Measurements from ENCODE around the gene ZNF536. TPM values are rescaled to one million over a fixed set of nuclear protein-coding genes. Genes with fewer than 3 reads are reported as not detected.
"Not testable (repeated sequence)": the region's sequence is repeated elsewhere in the genome, so short reads cannot be mapped to it uniquely, and the experiment has no call there.

The ZNF536 gene
- total RNA-seq, 5 donors from 2014 or later (not counting 1 experiment from before 2014, with no cell fraction given) = 0.03 to 0.40 (median 0.07) TPM; not detected in 1

DNA sequence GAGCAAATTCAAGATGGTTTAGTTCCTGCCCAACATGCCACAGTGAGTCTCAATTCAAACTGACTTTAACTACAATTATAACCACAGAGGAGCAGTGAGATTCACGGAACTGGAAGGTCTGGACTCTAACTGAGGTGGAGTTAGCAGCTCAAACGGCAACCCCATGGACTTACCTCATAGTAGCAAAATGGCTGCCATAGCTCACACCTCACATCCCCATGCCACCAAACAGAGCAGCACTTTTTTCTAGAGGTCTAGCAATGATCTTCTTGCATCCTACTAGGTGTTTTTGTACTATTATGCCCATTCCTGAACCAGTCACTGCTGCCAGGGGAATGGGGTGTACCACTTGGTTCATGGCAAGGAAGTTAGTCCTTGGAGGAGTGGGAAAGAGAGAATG, 87.7 kb downstream of the ZNF536 start:
- no peak overlapping the region for H3K27ac ChIP-seq (ENCODE audit: low read length)
- H3K4me3 Mint-ChIP-seq = no peak overlapping the region
- H3K36me3 ChIP-seq (ENCODE audit: control insufficient read depth in 2 of 2, extremely low read depth in 1 of 2, insufficient read depth in 1 of 2, low read length in 1 of 2) = no peaks in the 10 kb centered on the region
- 60% methylated on average over 1 of the region's 2 CpGs for WGBS (ENCODE audit: insufficient coverage)
- no peaks in the 10 kb centered on the region for H3K27me3 Mint-ChIP-seq
- H3K36me3 Mint-ChIP-seq = no peaks in the 10 kb centered on the region
- H3K27ac Mint-ChIP-seq = no peak overlapping the region
- ChIA-PET CTCF (no interaction called here), POLR2A (no interaction called here)
- H3K9me3 Mint-ChIP-seq = peaks cover 0 to 3% (median 0%) of the 10 kb centered on the region in 3 donors
- no peak overlapping the region for H3K4me3 ChIP-seq (ENCODE audit: control insufficient read depth in 1 of 2, extremely low read depth in 1 of 2, low read length in 1 of 2)
- ATAC-seq (replicated peaks in 1 of 4) (no peak), DNase-seq (no peak)
- H3K4me1 ChIP-seq (ENCODE audit: control insufficient read depth in 1 of 2, extremely low read depth in 1 of 2, insufficient read depth in 2 of 2, low read length in 2 of 2) = no peaks in the 10 kb centered on the region
- no peaks in the 10 kb centered on the region for H3K9me3 ChIP-seq
- H3K4me1 Mint-ChIP-seq = no peaks in the 10 kb centered on the region
- peaks cover 0 to 20% of the 10 kb centered on the region in 2 experiments for H3K27me3 ChIP-seq (replicated peaks in 1 of 2; ENCODE audit: control insufficient read depth in 2 of 2, extremely low read depth in 1 of 2, insufficient read depth in 2 of 2, low read length in 1 of 2)

- no peaks in the 10 kb centered on the region for H3K36me3 Mint-ChIP-seq
- WGBS (ENCODE audit: insufficient coverage) = 84% methylated on average over 4 of the region's 8 CpGs
- H3K4me3 Mint-ChIP-seq = no peak overlapping the region
- no peak for DNase-seq
- no peaks in the 10 kb centered on the region for H3K4me1 Mint-ChIP-seq
- H3K36me3 ChIP-seq (ENCODE audit: control insufficient read depth in 2 of 2, extremely low read depth in 1 of 2, insufficient read depth in 1 of 2, low read length in 1 of 2) = no peaks in the 10 kb centered on the region
- H3K4me1 ChIP-seq (ENCODE audit: control insufficient read depth in 1 of 2, extremely low read depth in 1 of 2, insufficient read depth in 2 of 2, low read length in 2 of 2) = no peaks in the 10 kb centered on the region
- H3K9me3 Mint-ChIP-seq = peaks cover 0 to 5% (median 4%) of the 10 kb centered on the region in 3 donors
- H3K27me3 Mint-ChIP-seq = no peaks in the 10 kb centered on the region
- ChIA-PET POLR2A (no interaction called here), CTCF (no interaction called here)
- H3K9me3 ChIP-seq = no peaks in the 10 kb centered on the region
- no peak overlapping the region for H3K4me3 ChIP-seq (ENCODE audit: control insufficient read depth in 1 of 2, extremely low read depth in 1 of 2, low read length in 1 of 2)
- H3K27ac Mint-ChIP-seq = no peak overlapping the region
- no peak for ATAC-seq (replicated peaks in 1 of 4)
- no peak overlapping the region for H3K27ac ChIP-seq (ENCODE audit: low read length)
- H3K27me3 ChIP-seq (replicated peaks in 1 of 2; ENCODE audit: control insufficient read depth in 2 of 2, extremely low read depth in 1 of 2, insufficient read depth in 2 of 2, low read length in 1 of 2) = peaks cover 0 to 16% of the 10 kb centered on the region in 2 experiments
Measured at GRCh38 chr19:30464162-30464561, 92.0 kb downstream of the ZNF536 start.

GRCh38 chr19:30466598-30466997, 94.4 kb downstream of the ZNF536 start:
- H3K9me3 ChIP-seq; H3K27ac Mint-ChIP-seq; POLR2A ChIA-PET; H3K27me3 Mint-ChIP-seq; H3K4me1 ChIP-seq (ENCODE audit: control insufficient read depth in 1 of 2, extremely low read depth in 1 of 2, insufficient read depth in 2 of 2, low read length in 2 of 2); H3K4me3 ChIP-seq (ENCODE audit: control insufficient read depth in 1 of 2, extremely low read depth in 1 of 2, low read length in 1 of 2); H3K4me3 Mint-ChIP-seq; H3K36me3 Mint-ChIP-seq; H3K36me3 ChIP-seq (ENCODE audit: control insufficient read depth in 2 of 2, extremely low read depth in 1 of 2, insufficient read depth in 1 of 2, low read length in 1 of 2); ATAC-seq (replicated peaks in 1 of 4); H3K27ac ChIP-seq (ENCODE audit: low read length); H3K27me3 ChIP-seq (replicated peaks in 1 of 2; ENCODE audit: control insufficient read depth in 2 of 2, extremely low read depth in 1 of 2, insufficient read depth in 2 of 2, low read length in 1 of 2); H3K4me1 Mint-ChIP-seq; DNase-seq; H3K9me3 Mint-ChIP-seq; CTCF ChIA-PET: not testable (repeated sequence)
- 96% methylated on average over 3 of the region's 4 CpGs for WGBS (ENCODE audit: insufficient coverage)

DNA sequence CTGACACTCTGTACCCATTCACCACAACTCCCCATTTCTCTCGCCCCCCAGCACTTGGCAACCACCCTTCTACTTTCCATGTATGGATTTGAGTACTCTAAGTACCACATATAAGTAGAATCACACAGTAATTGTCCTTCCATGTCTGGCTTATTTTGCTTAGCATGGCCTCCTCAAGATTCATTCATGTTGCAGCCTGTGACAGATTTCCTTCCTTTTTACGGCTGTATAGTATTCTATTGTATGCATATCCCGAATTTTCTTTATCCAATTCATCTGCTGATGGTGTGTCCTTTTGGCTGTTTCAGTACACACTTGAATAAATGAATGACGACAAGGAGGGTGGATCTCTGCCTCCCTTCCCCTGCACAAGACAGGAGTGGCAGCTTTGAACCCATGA, 95.1 kb downstream of the ZNF536 start:
- POLR2A ChIA-PET = no interaction called here
- Histone ChIP-seq H3K4me1 (ENCODE audit: control insufficient read depth in 1 of 2, extremely low read depth in 1 of 2, insufficient read depth in 2 of 2, low read length in 2 of 2) (no peaks in the 10 kb centered on the region), H3K9me3 (no peaks in the 10 kb centered on the region), H3K27ac (ENCODE audit: low read length) (no peak overlapping the region), H3K27me3 (replicated peaks in 1 of 2; ENCODE audit: control insufficient read depth in 2 of 2, extremely low read depth in 1 of 2, insufficient read depth in 2 of 2, low read length in 1 of 2) (peaks cover 0 to 3% of the 10 kb centered on the region in 2 experiments), H3K36me3 (ENCODE audit: control insufficient read depth in 2 of 2, extremely low read depth in 1 of 2, insufficient read depth in 1 of 2, low read length in 1 of 2) (no peaks in the 10 kb centered on the region), H3K4me3 (ENCODE audit: control insufficient read depth in 1 of 2, extremely low read depth in 1 of 2, low read length in 1 of 2) (no peak overlapping the region)
- H3K27ac Mint-ChIP-seq = no peak overlapping the region
- DNase-seq (no peak), ATAC-seq (replicated peaks in 1 of 4) (no peak)
- H3K4me1 Mint-ChIP-seq = no peaks in the 10 kb centered on the region
- no peak overlapping the region for H3K4me3 Mint-ChIP-seq
- no peaks in the 10 kb centered on the region for H3K27me3 Mint-ChIP-seq
- H3K9me3 Mint-ChIP-seq = peaks cover 0 to 5% (median 4%) of the 10 kb centered on the region in 3 donors
- WGBS (ENCODE audit: insufficient coverage) = 83% methylated on average over 1 of the region's 4 CpGs
- no peaks in the 10 kb centered on the region for H3K36me3 Mint-ChIP-seq
- CTCF ChIA-PET = no interaction called here

DNA sequence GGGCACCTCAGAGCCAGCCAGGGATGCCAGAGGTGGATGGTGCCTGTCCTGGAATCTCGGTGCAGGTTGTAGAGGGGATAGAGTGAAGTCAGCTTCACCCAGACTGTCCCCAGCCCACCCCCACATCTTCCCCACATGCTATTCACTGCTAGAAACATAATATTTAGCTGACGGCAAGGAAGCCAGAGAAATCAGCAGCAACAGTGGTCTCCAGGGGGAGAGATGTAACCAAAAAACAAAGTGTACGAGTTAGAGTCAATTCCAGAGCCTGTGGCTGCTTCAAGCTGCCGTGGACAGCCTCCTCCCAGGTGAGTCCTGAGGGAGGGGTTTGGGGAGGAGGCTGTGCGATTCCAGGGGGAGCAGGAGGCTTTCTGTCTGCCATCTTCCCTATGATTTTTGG, 97.6 kb downstream of the ZNF536 start:
- CTCF ChIA-PET = no interaction called here
- POLR2A ChIA-PET = no interaction called here
- Histone ChIP-seq H3K9me3 (no peaks in the 10 kb centered on the region), H3K27me3 (replicated peaks in 1 of 2; ENCODE audit: control insufficient read depth in 2 of 2, extremely low read depth in 1 of 2, insufficient read depth in 2 of 2, low read length in 1 of 2) (peaks cover 0 to 3% of the 10 kb centered on the region in 2 experiments), H3K4me1 (ENCODE audit: control insufficient read depth in 1 of 2, extremely low read depth in 1 of 2, insufficient read depth in 2 of 2, low read length in 2 of 2) (no peaks in the 10 kb centered on the region), H3K4me3 (ENCODE audit: control insufficient read depth in 1 of 2, extremely low read depth in 1 of 2, low read length in 1 of 2) (no peak overlapping the region), H3K27ac (ENCODE audit: low read length) (no peak overlapping the region), H3K36me3 (ENCODE audit: control insufficient read depth in 2 of 2, extremely low read depth in 1 of 2, insufficient read depth in 1 of 2, low read length in 1 of 2) (no peaks in the 10 kb centered on the region)
- Mint-ChIP-seq H3K9me3 (peaks cover 4 to 12% (median 10%) of the 10 kb centered on the region in 3 donors), H3K4me1 (no peaks in the 10 kb centered on the region), H3K27me3 (no peaks in the 10 kb centered on the region), H3K27ac (no peak overlapping the region), H3K36me3 (no peaks in the 10 kb centered on the region), H3K4me3 (no peak overlapping the region)
- no peak for ATAC-seq (replicated peaks in 1 of 4)
- 33% methylated on average over 1 of the region's 5 CpGs for WGBS (ENCODE audit: insufficient coverage)
- DNase-seq = no peak

GRCh38 chr19:30471441-30471840, 99.3 kb downstream of the ZNF536 start:
- no peaks in the 10 kb centered on the region for H3K4me1 ChIP-seq (ENCODE audit: control insufficient read depth in 1 of 2, extremely low read depth in 1 of 2, insufficient read depth in 2 of 2, low read length in 2 of 2)
- ChIA-PET POLR2A (no interaction called here), CTCF (no interaction called here)
- H3K27me3 ChIP-seq (replicated peaks in 1 of 2; ENCODE audit: control insufficient read depth in 2 of 2, extremely low read depth in 1 of 2, insufficient read depth in 2 of 2, low read length in 1 of 2) = peaks cover 0 to 3% of the 10 kb centered on the region in 2 experiments
- no peak for DNase-seq
- Mint-ChIP-seq H3K9me3 (peaks cover 4 to 12% (median 10%) of the 10 kb centered on the region in 3 donors), H3K36me3 (no peaks in the 10 kb centered on the region), H3K4me1 (no peaks in the 10 kb centered on the region), H3K4me3 (no peak overlapping the region), H3K27ac (no peak overlapping the region), H3K27me3 (no peaks in the 10 kb centered on the region)
- 81% methylated on average over 3 of the region's 4 CpGs for WGBS (ENCODE audit: insufficient coverage)
- no peak overlapping the region for H3K27ac ChIP-seq (ENCODE audit: low read length)
- H3K9me3 ChIP-seq = no peaks in the 10 kb centered on the region
- no peak overlapping the region for H3K4me3 ChIP-seq (ENCODE audit: control insufficient read depth in 1 of 2, extremely low read depth in 1 of 2, low read length in 1 of 2)
- H3K36me3 ChIP-seq (ENCODE audit: control insufficient read depth in 2 of 2, extremely low read depth in 1 of 2, insufficient read depth in 1 of 2, low read length in 1 of 2) = no peaks in the 10 kb centered on the region
- no peak for ATAC-seq (replicated peaks in 1 of 4)

DNA sequence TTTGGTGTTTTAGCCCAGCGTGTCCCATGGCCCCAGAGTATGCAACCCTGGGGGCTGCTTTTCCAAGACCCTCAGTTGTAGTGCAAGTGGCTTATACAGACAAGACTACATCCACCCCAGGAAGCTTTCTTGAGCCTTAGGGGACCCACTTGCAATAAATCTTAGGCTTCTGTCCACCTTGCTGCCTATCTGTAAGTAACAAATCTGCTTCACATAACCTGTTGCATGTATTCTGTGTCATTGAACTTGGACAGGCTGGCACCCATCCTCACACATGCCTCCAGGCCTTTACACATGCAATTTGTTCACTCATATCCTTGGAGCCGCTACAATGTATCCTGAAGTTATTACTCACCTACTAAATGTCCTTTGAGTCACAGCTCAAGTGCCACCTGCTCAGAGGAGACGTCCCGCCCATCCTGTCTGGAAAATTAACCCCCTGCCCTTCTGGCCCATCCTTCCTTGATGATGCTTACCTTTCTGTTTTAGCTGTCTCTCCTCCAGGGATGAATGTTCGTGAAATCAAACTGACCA, 101.2 kb downstream of the ZNF536 start:
- no peaks in the 10 kb centered on the region for H3K9me3 ChIP-seq
- no peaks in the 10 kb centered on the region for H3K36me3 ChIP-seq (ENCODE audit: control insufficient read depth in 2 of 2, extremely low read depth in 1 of 2, insufficient read depth in 1 of 2, low read length in 1 of 2)
- CTCF ChIA-PET = no interaction called here
- H3K4me3 Mint-ChIP-seq = no peak overlapping the region
- no peak overlapping the region for H3K27ac Mint-ChIP-seq
- no peaks in the 10 kb centered on the region for H3K4me1 ChIP-seq (ENCODE audit: control insufficient read depth in 1 of 2, extremely low read depth in 1 of 2, insufficient read depth in 2 of 2, low read length in 2 of 2)
- H3K4me1 Mint-ChIP-seq = no peaks in the 10 kb centered on the region
- H3K9me3 Mint-ChIP-seq = peaks cover 4 to 7% (median 6%) of the 10 kb centered on the region in 3 donors
- no peaks in the 10 kb centered on the region for H3K36me3 Mint-ChIP-seq
- H3K4me3 ChIP-seq (ENCODE audit: control insufficient read depth in 1 of 2, extremely low read depth in 1 of 2, low read length in 1 of 2) = no peak overlapping the region
- no peak overlapping the region for H3K27ac ChIP-seq (ENCODE audit: low read length)
- 70% methylated on average over 4 of the region's 5 CpGs for WGBS (ENCODE audit: insufficient coverage)
- ATAC-seq (replicated peaks in 1 of 4) = no peak
- POLR2A ChIA-PET = no interaction called here
- H3K27me3 ChIP-seq (replicated peaks in 1 of 2; ENCODE audit: control insufficient read depth in 2 of 2, extremely low read depth in 1 of 2, insufficient read depth in 2 of 2, low read length in 1 of 2) = peaks cover 0 to 2% of the 10 kb centered on the region in 2 experiments
- DNase-seq = no peak
- no peaks in the 10 kb centered on the region for H3K27me3 Mint-ChIP-seq

All from T-cell (primary cell).